Sigmoid colon (tissue), 7 donors: ENCODE measurements around the gene KDELR3. TPM values are rescaled to one million over a fixed set of nuclear protein-coding genes. Genes with fewer than 3 reads are reported as not detected.

Experiments used
- DNase-seq: peaks from one replicate; pipeline ENCODE4 v3.0.0-alpha.2; 2019
- H3K27ac ChIP-seq, 4 donors: fragments of 200-600 bp; sonication (generic); one replicate each; pipeline ENCODE4 v1.5.1; 2016 to 2019; ENCODE audit warnings: mild to moderate bottlenecking in 1 of 4
- H3K27me3 ChIP-seq, 3 donors: fragments of 200-600 bp; sonication (generic); one replicate each; pipeline ENCODE4 v1.5.1; 2019; ENCODE audit warnings: mild to moderate bottlenecking in 1 of 3
- H3K36me3 ChIP-seq, 4 donors: fragments of 200-600 bp; sonication (generic); one replicate each; pipeline ENCODE4 v1.5.1; 2016 to 2019
- H3K4me1 ChIP-seq, 4 donors: fragments of 200-600 bp; sonication (generic); one replicate each; pipeline ENCODE4 v1.5.1; 2017 to 2019
- H3K4me3 ChIP-seq, 4 donors: fragments of 200-600 bp; sonication (generic); one replicate each; pipeline ENCODE4 v1.5.1; 2017 to 2019; ENCODE audit warnings: mild to moderate bottlenecking in 2 of 4, moderate library complexity in 1 of 4
- H3K9me3 ChIP-seq, 4 donors: fragments of 200-600 bp in 3 of 4; sonication (generic) in 3 of 4; one replicate each; pipeline versions ENCODE4 v1.5.1 to v1.6.1; 2013 to 2019
- EP300 ChIP-seq, 4 donors: sonication (generic); formaldehyde crosslinking; IDR thresholded peaks; one replicate each; pipeline ENCODE4 v1.6.1; 2017; ENCODE audit warnings: antibody characterized with exemption in 4 of 4
- POLR2A ChIP-seq, 2 donors: fragments of 450-650 bp; IDR thresholded peaks; one replicate each; pipeline ENCODE4 v1.6.1; 2016; ENCODE audit warnings: antibody characterized with exemption in 2 of 2, mild to moderate bottlenecking in 2 of 2, moderate library complexity in 2 of 2
- POLR2AphosphoS5 ChIP-seq, 4 donors: sonication (generic); formaldehyde crosslinking; IDR thresholded peaks; one replicate each; pipeline ENCODE4 v1.6.1; 2017; ENCODE audit warnings: antibody characterized with exemption in 4 of 4
- WGBS, 2 donors: extraction: QIAGEN DNeasy Blood & Tissue Kit; methylation state at CpG; one replicate each; pipeline ENCODE4 v1.1.7; 2013; 5-methylcytosine and 5-hydroxymethylcytosine counted together
- intact Hi-C: fragments of 100-400 bp; cut with DNase I; formaldehyde crosslinking; loops from one replicate; pipeline ENCODE4 v1.15.1; 2023
- polyA plus RNA-seq, 3 donors: library from polyadenylated mRNA; stranded (reverse); fragments of 200-250 nt; gene quantifications; one replicate each; pipeline ENCODE4 v1.2.3, GENCODE V29; 2013
- total RNA-seq, 4 donors: library from RNA; depleted of rRNA; stranded (reverse); fragments of >200 nt; gene quantifications; one replicate each; pipeline ENCODE4 v1.1.0, GENCODE V29; 2016
- TF ChIP-seq, protein P1 (sequence below), 4 experiments: fragments of 450-650 bp in 3 of 4; fragments of 200-600 bp in 1 of 4; IDR thresholded peaks; one replicate each; pipeline ENCODE4 v1.5.1; 2016 to 2019; ENCODE audit warnings: antibody characterized with exemption in 4 of 4, mild to moderate bottlenecking in 3 of 4, moderate library complexity in 2 of 4
- donor health status: healthy with polysubstance abuse.
- donor health status: Bipolar disorder and iron deficiency.
- donor health status: healthy.

KDELR3 gene
- total and polyA plus RNA-seq, 7 donors, result 2.5 to 14.3 (median 5.5) TPM

DNA sequence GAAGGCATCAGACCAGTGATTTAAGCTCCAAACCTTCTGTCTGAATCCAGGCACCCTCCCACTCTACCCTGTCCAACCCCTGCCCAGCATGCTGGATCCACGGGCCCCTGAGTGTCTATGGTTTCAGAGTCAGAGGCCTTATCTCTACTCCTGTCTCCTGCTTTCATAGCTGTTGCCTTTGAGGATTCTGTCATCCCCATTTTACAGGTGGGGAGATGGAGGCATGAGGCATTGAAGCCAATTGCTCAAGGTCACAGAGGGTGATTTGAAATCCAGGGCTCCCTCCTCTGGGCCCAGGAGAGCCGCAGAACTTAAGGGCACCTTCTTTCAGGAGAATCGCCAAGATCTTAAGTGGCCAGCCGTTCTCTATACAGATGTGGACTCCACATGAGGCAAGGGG lies 16.0 kb upstream of the KDELR3 start:
- Histone ChIP-seq H3K9me3 (no peaks in the 10 kb centered on the region), H3K4me3 (no peak overlapping the region), H3K4me1 (peaks cover 0 to 26% (median 25%) of the 10 kb centered on the region in 4 donors), H3K27ac (no peak overlapping the region), H3K36me3 (no peaks in the 10 kb centered on the region), H3K27me3 (peaks cover 31 to 89% (median 48%) of the 10 kb centered on the region in 3 donors)
- TF ChIP-seq POLR2A (IDR thresholded peaks at IDR 0.05) (no peak), EP300 (IDR thresholded peaks at IDR 0.05) (no peak), POLR2AphosphoS5 (IDR thresholded peaks at IDR 0.05) (no peak)
- TF ChIP-seq, protein P1, sequence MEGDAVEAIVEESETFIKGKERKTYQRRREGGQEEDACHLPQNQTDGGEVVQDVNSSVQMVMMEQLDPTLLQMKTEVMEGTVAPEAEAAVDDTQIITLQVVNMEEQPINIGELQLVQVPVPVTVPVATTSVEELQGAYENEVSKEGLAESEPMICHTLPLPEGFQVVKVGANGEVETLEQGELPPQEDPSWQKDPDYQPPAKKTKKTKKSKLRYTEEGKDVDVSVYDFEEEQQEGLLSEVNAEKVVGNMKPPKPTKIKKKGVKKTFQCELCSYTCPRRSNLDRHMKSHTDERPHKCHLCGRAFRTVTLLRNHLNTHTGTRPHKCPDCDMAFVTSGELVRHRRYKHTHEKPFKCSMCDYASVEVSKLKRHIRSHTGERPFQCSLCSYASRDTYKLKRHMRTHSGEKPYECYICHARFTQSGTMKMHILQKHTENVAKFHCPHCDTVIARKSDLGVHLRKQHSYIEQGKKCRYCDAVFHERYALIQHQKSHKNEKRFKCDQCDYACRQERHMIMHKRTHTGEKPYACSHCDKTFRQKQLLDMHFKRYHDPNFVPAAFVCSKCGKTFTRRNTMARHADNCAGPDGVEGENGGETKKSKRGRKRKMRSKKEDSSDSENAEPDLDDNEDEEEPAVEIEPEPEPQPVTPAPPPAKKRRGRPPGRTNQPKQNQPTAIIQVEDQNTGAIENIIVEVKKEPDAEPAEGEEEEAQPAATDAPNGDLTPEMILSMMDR (IDR thresholded peaks at IDR 0.05), result no peak
- no peak for DNase-seq
- intact Hi-C loops, result no loop called here
- WGBS, 2 donors, result 61 to 86% methylated on average over 4 of the region's 4 CpGs

DNA sequence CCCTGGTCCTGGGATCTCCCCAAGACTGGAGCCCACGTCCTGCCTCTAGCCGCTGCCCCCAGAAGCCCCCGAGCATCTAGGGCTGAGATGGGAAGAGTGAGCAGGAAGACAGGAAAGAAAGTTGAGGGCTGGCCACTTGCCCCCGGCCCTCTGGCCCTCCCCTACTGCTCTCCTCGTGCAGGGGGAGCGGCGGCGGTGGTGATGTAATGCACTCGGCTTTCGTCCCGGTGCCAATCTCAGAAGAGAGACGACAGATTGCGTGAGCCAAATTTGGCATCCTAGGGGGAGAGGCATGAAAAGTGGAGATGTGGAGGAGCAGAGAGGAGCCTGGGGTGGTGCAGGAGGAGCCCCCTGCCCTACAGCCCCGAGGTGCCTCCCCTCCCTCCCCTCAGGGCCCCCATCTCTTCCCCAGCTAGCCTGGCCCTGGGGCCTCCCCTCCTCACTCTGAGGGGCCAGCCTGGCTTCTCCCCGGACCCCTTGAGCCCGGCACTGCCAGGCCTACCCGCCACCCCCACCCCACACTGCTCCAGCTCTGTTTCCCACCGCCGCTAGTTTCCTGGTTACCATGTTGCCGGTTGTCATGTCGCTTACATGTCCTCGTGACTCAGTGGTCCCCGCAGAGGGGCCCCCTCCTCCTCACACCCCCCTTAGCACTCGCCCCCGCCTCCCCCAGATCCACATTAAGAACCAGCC lies 15.4 kb upstream of the KDELR3 start:
- Histone ChIP-seq H3K27ac (no peak overlapping the region), H3K4me3 (no peak overlapping the region), H3K9me3 (no peaks in the 10 kb centered on the region), H3K27me3 (peaks cover 31 to 89% (median 49%) of the 10 kb centered on the region in 3 donors), H3K36me3 (no peaks in the 10 kb centered on the region), H3K4me1 (peaks cover 0 to 26% (median 25%) of the 10 kb centered on the region in 4 donors)
- no peak for DNase-seq
- WGBS, 2 donors, result 38 to 54% methylated on average over 25 of the region's 25 CpGs
- intact Hi-C loops, result no loop called here
- TF ChIP-seq EP300 (IDR thresholded peaks at IDR 0.05) (no peak), POLR2A (IDR thresholded peaks at IDR 0.05) (no peak), POLR2AphosphoS5 (IDR thresholded peaks at IDR 0.05) (no peak)
- TF ChIP-seq, protein P1 (IDR thresholded peaks at IDR 0.05), result no peak

DNA sequence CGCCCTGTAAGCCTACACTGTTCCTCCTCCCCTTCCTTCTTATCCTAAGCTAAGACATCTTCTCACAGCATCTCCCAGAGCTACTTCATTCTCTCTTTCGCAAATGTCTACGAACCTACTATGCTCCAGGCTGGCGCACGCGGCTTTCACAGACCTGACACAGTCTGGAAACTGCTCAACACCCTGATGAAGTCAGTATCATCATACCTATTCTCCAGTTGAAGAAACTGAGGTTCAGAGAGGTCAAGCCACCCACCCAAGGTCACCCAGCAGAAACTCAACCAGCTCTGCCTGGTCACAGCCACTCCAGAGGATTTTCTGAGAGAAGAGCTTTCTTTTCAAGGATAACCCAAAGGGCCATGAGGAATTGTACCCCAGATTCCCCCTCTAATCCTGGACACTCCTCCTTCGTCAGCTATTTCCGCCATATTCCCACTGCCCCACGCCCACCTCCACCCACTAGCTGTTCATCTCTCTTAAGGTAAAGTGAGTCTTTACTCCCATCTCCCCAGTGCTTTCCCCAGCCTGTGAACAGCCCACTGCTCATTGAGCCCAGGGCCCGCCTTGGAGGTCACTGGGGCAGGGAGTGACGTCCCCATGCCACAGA lies 14.7 kb upstream of the KDELR3 start:
- no peak for TF ChIP-seq POLR2AphosphoS5 (IDR thresholded peaks at IDR 0.05)
- intact Hi-C loops, result no loop called here
- peaks cover 31 to 89% (median 49%) of the 10 kb centered on the region in 3 donors for H3K27me3 ChIP-seq

DNA sequence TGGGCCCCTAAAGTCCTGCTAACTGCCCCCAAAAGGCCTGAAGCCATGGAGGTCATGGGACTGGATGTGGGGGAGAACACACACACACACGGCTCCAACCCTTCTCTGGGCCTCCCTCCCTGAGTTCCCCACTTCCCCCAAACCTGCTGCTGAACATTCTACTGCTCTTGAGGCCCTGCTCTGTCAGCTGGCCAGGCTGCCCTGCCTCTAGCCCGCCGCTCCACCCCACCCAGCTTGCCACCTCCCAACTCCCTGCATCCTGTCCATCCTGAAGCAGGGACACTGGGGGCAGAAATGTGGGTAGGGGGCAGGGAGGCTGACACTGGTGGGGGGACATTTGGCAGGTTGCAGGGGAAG lies 13.9 kb upstream of the KDELR3 start:
- TF ChIP-seq POLR2A (IDR thresholded peaks at IDR 0.05) (no peak), EP300 (IDR thresholded peaks at IDR 0.05) (no peak), POLR2AphosphoS5 (IDR thresholded peaks at IDR 0.05) (no peak)
- TF ChIP-seq, protein P1 (IDR thresholded peaks at IDR 0.05), result no peak
- no peak overlapping the region for H3K4me3 ChIP-seq
- H3K9me3 ChIP-seq, result no peaks in the 10 kb centered on the region
- peaks cover 0 to 26% (median 25%) of the 10 kb centered on the region in 4 donors for H3K4me1 ChIP-seq
- no peak overlapping the region for H3K27ac ChIP-seq
- H3K36me3 ChIP-seq, result no peaks in the 10 kb centered on the region
- peaks cover 31 to 87% (median 53%) of the 10 kb centered on the region in 3 donors for H3K27me3 ChIP-seq
- 20 to 40% methylated on average over 3 of the region's 3 CpGs for WGBS, 2 donors
- intact Hi-C loops, result no loop called here
- DNase-seq, result no peak

More for the DNA sequence above, 14.7 kb upstream of the KDELR3 start:
- no peak for DNase-seq
- WGBS, 2 donors, result 72 to 88% methylated on average over 11 of the region's 11 CpGs
- H3K4me1 ChIP-seq, result peaks cover 0 to 26% (median 25%) of the 10 kb centered on the region in 4 donors
- no peaks in the 10 kb centered on the region for H3K9me3 ChIP-seq
- H3K36me3 ChIP-seq, result no peaks in the 10 kb centered on the region
- no peak overlapping the region for H3K27ac ChIP-seq
- H3K4me3 ChIP-seq, result no peak overlapping the region

DNA sequence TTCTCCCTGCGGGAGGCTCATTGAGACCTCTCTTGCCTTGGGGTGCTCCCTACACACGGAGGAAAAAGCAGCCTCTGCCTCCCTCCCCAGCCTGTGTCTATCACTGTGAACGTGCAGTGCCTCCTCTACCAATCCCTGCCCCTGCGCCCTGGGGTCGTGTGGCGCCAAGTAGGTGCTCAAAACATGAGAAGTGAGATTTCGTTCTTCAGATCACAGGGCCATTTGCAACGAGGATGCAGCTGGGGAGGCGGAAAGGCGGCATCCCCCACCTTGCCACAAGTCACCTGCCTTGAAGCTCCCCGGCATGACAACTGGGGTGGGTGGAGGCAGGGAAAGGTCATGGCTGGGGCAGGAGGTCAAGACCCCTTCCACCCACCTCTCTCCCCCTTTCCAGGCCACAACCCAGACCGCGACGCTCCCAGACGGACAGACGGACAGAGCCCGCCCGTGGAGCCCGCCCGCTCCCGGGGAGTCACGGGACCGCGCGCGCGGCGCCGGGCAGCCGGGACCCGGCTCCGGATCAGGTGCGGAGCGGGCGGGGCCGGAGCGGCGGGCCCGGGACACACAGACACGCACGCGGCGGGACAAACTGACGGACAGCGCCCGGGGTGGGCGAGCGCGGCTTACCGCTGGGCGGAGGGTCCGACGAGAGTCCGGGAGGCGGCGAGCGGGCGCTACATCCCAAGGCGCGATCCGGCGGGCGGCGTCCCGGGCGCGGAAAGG lies 13.4 kb upstream of the KDELR3 start:
- TF ChIP-seq EP300 (IDR thresholded peaks at IDR 0.05) (no peak), POLR2AphosphoS5 (IDR thresholded peaks at IDR 0.05) (no peak), POLR2A (IDR thresholded peaks at IDR 0.05) (no peak)
- TF ChIP-seq, protein P1 (IDR thresholded peaks at IDR 0.05), result no peak
- Histone ChIP-seq H3K4me1 (peaks cover 0 to 26% (median 25%) of the 10 kb centered on the region in 4 donors), H3K27ac (no peak overlapping the region), H3K9me3 (no peaks in the 10 kb centered on the region), H3K27me3 (peaks cover 31 to 87% (median 57%) of the 10 kb centered on the region in 3 donors), H3K4me3 (peak overlapping the region in 3 of 4 donors; percentile 33 to 56 (median 52)), H3K36me3 (no peaks in the 10 kb centered on the region)
- intact Hi-C loops, result no loop called here
- WGBS, 2 donors, result 2 to 5% methylated on average over 67 of the region's 67 CpGs
- no peak for DNase-seq
